HepG2 (cell line): Measurements from ENCODE around the gene COBLL1.

Source experiments
- CTCF ChIP-seq: sonication (generic); formaldehyde crosslinking; IDR thresholded peaks from 2 replicates; pipeline ENCODE4 v1.5.0; 2020; ENCODE audit warnings: mild to moderate bottlenecking, missing genetic modification reagents, moderate library complexity
- MAFK ChIP-seq, 2 experiments: IDR thresholded peaks in 1 of 2; conservative IDR thresholded peaks in 1 of 2; 2 replicates each; pipeline ENCODE4 v1.6.1; 2011; ENCODE audit warnings: improper control_type of control experiment in 2 of 2, low read length in 2 of 2
- POLR2A ChIP-seq, 2 experiments: IDR thresholded peaks; 2 replicates each; pipeline ENCODE4 v1.6.1; 2011; ENCODE audit warnings: low read depth in 2 of 2, low read length in 2 of 2, mild to moderate bottlenecking in 1 of 2, moderate library complexity in 1 of 2; ENCODE audit not compliant: insufficient read depth in 1 of 2
- SIN3B ChIP-seq: fragments of 150-350 bp; IDR thresholded peaks from 2 replicates; pipeline ENCODE4 v1.6.1; 2014; ENCODE audit warnings: low read length
- YEATS4 ChIP-seq: sonication (generic); formaldehyde crosslinking; IDR thresholded peaks from 2 replicates; pipeline ENCODE4 v1.4.0; 2020; ENCODE audit warnings: missing genetic modification reagents, borderline replicate concordance
- TF ChIP-seq, protein P1 (sequence below): IDR thresholded peaks from 2 replicates; pipeline ENCODE4 v1.6.1; 2016; ENCODE audit warnings: low read depth, borderline replicate concordance
- TF ChIP-seq, protein P2 (sequence below): sonication (generic); formaldehyde crosslinking; conservative IDR thresholded peaks from 2 replicates; pipeline ENCODE4 v1.5.0; 2020; ENCODE audit warnings: missing genetic modification reagents

DNA sequence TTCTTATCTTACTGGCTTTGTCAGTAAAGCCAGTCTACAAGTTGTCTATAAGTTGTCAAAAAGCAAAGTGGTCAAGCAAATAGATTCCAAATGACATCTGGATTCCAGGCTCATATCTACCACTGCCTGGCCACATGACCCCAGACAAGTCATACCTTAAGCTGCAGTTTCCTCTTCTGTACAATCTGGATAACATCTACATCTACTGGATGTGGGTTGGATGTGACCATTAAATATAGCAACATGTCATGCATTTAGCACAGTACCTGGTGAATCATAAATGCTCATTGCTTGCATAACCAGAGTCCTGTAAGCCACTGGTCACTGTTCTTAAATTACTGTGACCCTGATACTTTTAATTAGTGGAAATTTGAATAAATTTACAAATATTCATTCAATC, 16.8 kb downstream of the COBLL1 start:
- no peak for TF ChIP-seq SIN3B
- no peak for TF ChIP-seq MAFK (conservative IDR thresholded peaks at IDR 0.05 in 1 of 2, IDR thresholded peaks at IDR 0.05 in 1 of 2; ENCODE audit: low read length in 2 of 2)
- TF ChIP-seq CTCF (CRISPR knock-in tag) = no peak
- TF ChIP-seq, protein P1, sequence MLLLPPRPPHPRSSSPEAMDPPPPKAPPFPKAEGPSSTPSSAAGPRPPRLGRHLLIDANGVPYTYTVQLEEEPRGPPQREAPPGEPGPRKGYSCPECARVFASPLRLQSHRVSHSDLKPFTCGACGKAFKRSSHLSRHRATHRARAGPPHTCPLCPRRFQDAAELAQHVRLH (CRISPR knock-in tag) = no peak
- TF ChIP-seq YEATS4 (CRISPR knock-in tag) = no peak
- TF ChIP-seq, protein P2, sequence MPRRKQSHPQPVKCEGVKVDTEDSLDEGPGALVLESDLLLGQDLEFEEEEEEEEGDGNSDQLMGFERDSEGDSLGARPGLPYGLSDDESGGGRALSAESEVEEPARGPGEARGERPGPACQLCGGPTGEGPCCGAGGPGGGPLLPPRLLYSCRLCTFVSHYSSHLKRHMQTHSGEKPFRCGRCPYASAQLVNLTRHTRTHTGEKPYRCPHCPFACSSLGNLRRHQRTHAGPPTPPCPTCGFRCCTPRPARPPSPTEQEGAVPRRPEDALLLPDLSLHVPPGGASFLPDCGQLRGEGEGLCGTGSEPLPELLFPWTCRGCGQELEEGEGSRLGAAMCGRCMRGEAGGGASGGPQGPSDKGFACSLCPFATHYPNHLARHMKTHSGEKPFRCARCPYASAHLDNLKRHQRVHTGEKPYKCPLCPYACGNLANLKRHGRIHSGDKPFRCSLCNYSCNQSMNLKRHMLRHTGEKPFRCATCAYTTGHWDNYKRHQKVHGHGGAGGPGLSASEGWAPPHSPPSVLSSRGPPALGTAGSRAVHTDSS (CRISPR knock-in tag) = no peak
- TF ChIP-seq POLR2A (IDR thresholded peaks at IDR 0.05; ENCODE audit: insufficient read depth in 1 of 2, low read depth in 2 of 2, low read length in 2 of 2) = no peak
